GM23338 (cell line): Measurements from ENCODE around the gene C5orf47. TPM values are rescaled to one million over a fixed set of nuclear protein-coding genes. Genes with fewer than 3 reads are reported as not detected.
A peak's percentile ranks its signal among the peaks of the same experiment; 100 is the strongest.

Source experiments
- ATAC-seq: fragments of 200-7000 bp; cut with Tn5 transposase; 3 replicates; pipeline ENCODE4 v1.9.1; 2020
- DNase-seq: peaks from one replicate; pipeline ENCODE4 v3.0.0-alpha.2; 2015; ENCODE audit warnings: low spot score
- H2AFZ ChIP-seq: fragments of 200-600 bp; sonication (generic); 2 replicates; pipeline ENCODE4 v1.8.0; 2016; ENCODE audit warnings: antibody characterized with exemption, mild to moderate bottlenecking, moderate library complexity
- H3F3A ChIP-seq: fragments of 200-600 bp; sonication (generic); replicated peaks from 2 replicates; pipeline ENCODE4 v1.8.0; 2017; ENCODE audit warnings: antibody characterized with exemption, mixed run types, low read depth
- H3K27ac ChIP-seq: fragments of 200-600 bp; sonication (generic); 2 replicates; pipeline ENCODE4 v1.6.1; 2016; ENCODE audit warnings: low read depth
- H3K27me3 ChIP-seq: fragments of 200-600 bp; sonication (generic); 2 replicates; pipeline ENCODE4 v1.8.0; 2016; ENCODE audit warnings: mild to moderate bottlenecking, mixed run types, moderate library complexity; ENCODE audit not compliant: insufficient read depth
- H3K36me3 ChIP-seq: fragments of 200-600 bp; sonication (generic); 2 replicates; pipeline ENCODE4 v1.8.0; 2016; ENCODE audit warnings: mild to moderate bottlenecking; ENCODE audit not compliant: insufficient read depth
- H3K4me1 ChIP-seq: fragments of 200-600 bp; sonication (generic); 2 replicates; pipeline ENCODE4 v1.8.0; 2016; ENCODE audit warnings: mild to moderate bottlenecking, moderate library complexity; ENCODE audit not compliant: insufficient read depth
- H3K4me2 ChIP-seq: fragments of 200-600 bp; sonication (generic); 2 replicates; pipeline ENCODE4 v1.7.1; 2017; ENCODE audit warnings: mixed run types
- H3K4me3 ChIP-seq: fragments of 200-600 bp; sonication (generic); 2 replicates; pipeline ENCODE4 v1.6.1; 2016; ENCODE audit warnings: mixed run types
- H3K79me2 ChIP-seq: fragments of 200-600 bp; sonication (generic); replicated peaks from 2 replicates; pipeline ENCODE4 v1.8.0; 2017; ENCODE audit warnings: mild to moderate bottlenecking; ENCODE audit not compliant: insufficient read depth
- H3K9me2 ChIP-seq: fragments of 200-600 bp; sonication (generic); 2 replicates; pipeline ENCODE4 v1.8.0; 2017; ENCODE audit not compliant: insufficient read depth
- H4K20me1 ChIP-seq: fragments of 200-600 bp; sonication (generic); replicated peaks from 2 replicates; pipeline ENCODE4 v1.8.0; 2017; ENCODE audit warnings: mild to moderate bottlenecking; ENCODE audit not compliant: insufficient read depth
- H3K27ac Mint-ChIP-seq: 2 replicates; pipeline ENCODE4 v1.8.0; 2020; ENCODE audit warnings: inconsistent platforms, mild to moderate bottlenecking, moderate library complexity, mixed read lengths
- H3K27me3 Mint-ChIP-seq: 3 replicates; pipeline ENCODE4 v1.8.0; 2022; ENCODE audit warnings: low read depth, mild to moderate bottlenecking, moderate library complexity, mixed read lengths, inconsistent platforms; ENCODE audit not compliant: insufficient read depth, poor library complexity
- H3K36me3 Mint-ChIP-seq: 3 replicates; pipeline ENCODE4 v1.8.0; 2021; ENCODE audit warnings: low read depth, mild to moderate bottlenecking, inconsistent platforms, moderate library complexity, mixed read lengths
- H3K4me1 Mint-ChIP-seq: 3 replicates; pipeline ENCODE4 v1.8.0; 2020; ENCODE audit warnings: mild to moderate bottlenecking, inconsistent platforms, mixed read lengths
- H3K4me3 Mint-ChIP-seq: 3 replicates; pipeline ENCODE4 v1.8.0; 2021; ENCODE audit warnings: moderate library complexity, mild to moderate bottlenecking, inconsistent platforms, mixed read lengths
- H3K9me3 Mint-ChIP-seq: 3 replicates; pipeline ENCODE4 v1.8.0; 2020; ENCODE audit warnings: moderate library complexity, mild to moderate bottlenecking, inconsistent platforms, mixed read lengths
- CREB1 ChIP-seq: fragments of 250-450 bp; sonication (Bioruptor Pico); IDR thresholded peaks from 2 replicates; pipeline ENCODE4 v1.5.0; 2020; ENCODE audit warnings: low read depth, mild to moderate bottlenecking, moderate library complexity
- EZH2phosphoT487 ChIP-seq: fragments of 200-600 bp; sonication (generic); IDR thresholded peaks from one replicate; pipeline ENCODE4 v1.8.1; 2018; ENCODE audit warnings: antibody characterized with exemption; ENCODE audit not compliant: unreplicated experiment
- JUNB ChIP-seq: IDR thresholded peaks from one replicate; pipeline ENCODE4 v1.6.1; 2016; ENCODE audit warnings: antibody characterized with exemption; ENCODE audit not compliant: unreplicated experiment
- NANOG ChIP-seq: IDR thresholded peaks from 2 replicates; pipeline ENCODE4 v1.6.1; 2016; ENCODE audit warnings: antibody characterized with exemption, borderline replicate concordance
- POLR2AphosphoS5 ChIP-seq: IDR thresholded peaks from 2 replicates; pipeline ENCODE4 v1.6.1; 2016; ENCODE audit warnings: antibody characterized with exemption, low read depth
- STAT1 ChIP-seq: IDR thresholded peaks from one replicate; pipeline ENCODE4 v1.6.1; 2016; ENCODE audit warnings: antibody characterized with exemption; ENCODE audit not compliant: unreplicated experiment
- ZNF114 ChIP-seq: fragments of 250-450 bp; sonication (Bioruptor Pico); IDR thresholded peaks from 2 replicates; pipeline ENCODE4 v1.5.0; 2020; ENCODE audit warnings: mild to moderate bottlenecking, moderate library complexity
- ZNF331 ChIP-seq: fragments of 250-450 bp; sonication (Bioruptor Pico); IDR thresholded peaks from 2 replicates; pipeline ENCODE4 v1.5.0; 2020; ENCODE audit warnings: low read depth, mild to moderate bottlenecking, moderate library complexity
- polyA plus RNA-seq: library from polyadenylated mRNA; unstranded; fragments of >200 nt; fragmentation: Nextera tagmentation; extraction: Ambion mirVana; gene quantifications from 2 replicates; pipeline ENCODE4 v1.2.1, GENCODE V29; 2016
- total RNA-seq: library from RNA; depleted of rRNA; stranded (reverse); fragments of >200 nt; shearing (Covaris generic); gene quantifications from 2 replicates; pipeline ENCODE4 v1.2.3, GENCODE V29; 2014
- TF ChIP-seq, protein P1 (sequence below), 2 experiments: fragments of 200-600 bp in 1 of 2; sonication (generic) in 1 of 2; conservative IDR thresholded peaks; 2 replicates each; pipeline versions ENCODE4 v1.5.1 to v1.6.1; 2016 to 2017; ENCODE audit warnings: antibody characterized with exemption in 2 of 2, low read depth in 2 of 2, mild to moderate bottlenecking in 2 of 2, moderate library complexity in 1 of 2
- TF ChIP-seq, protein P2 (sequence below): fragments of 250-450 bp; sonication (Bioruptor Pico); IDR thresholded peaks from 2 replicates; pipeline ENCODE4 v1.5.0; 2020; ENCODE audit warnings: mild to moderate bottlenecking, moderate library complexity

The C5orf47 gene
- total and polyA plus RNA-seq, 2 experiments from 2014 or later = 0.63 to 1.1 TPM

DNA sequence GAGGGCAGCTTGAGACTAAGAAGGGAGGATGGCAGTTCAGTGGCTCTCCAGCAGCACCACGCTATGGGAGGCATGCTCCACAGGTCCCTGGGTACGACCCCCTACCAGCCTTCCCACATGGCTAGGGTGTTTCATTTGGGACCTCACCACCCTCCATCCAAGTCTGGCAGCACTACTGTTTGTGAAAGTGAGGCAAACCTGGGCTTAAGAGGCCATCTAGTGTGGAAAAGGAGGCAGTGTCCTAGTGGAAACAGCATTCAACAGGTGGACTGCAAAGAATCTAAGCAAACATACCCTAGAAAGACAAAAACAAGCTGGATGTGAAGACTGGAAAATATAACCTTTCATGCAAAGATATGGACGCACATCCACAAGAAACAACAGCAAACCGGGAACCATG lies 4.8 kb upstream of the C5orf47 start:
- Histone ChIP-seq H3K27me3 (no peaks in the 10 kb centered on the region), H3K4me3 (no peak overlapping the region), H3K4me1 (0 out of 2 replicates have a peak, but pooled peaks cover 11% of the 10 kb centered on the region), H3F3A (no peaks in the 10 kb centered on the region), H3K4me2 (no peak overlapping the region), H2AFZ (no peak overlapping the region), H4K20me1 (no peaks in the 10 kb centered on the region), H3K27ac (no peak overlapping the region), H3K36me3 (0 out of 2 replicates have a peak, but pooled peaks cover 4% of the 10 kb centered on the region), H3K9me2 (peaks cover 4% of the 10 kb centered on the region; the same call in 1 of the 2 replicates), H3K79me2 (no peaks in the 10 kb centered on the region)
- DNase-seq (peak; percentile 82), ATAC-seq (peak; percentile 85)
- Mint-ChIP-seq H3K27me3 (peaks cover 5% of the 10 kb centered on the region), H3K4me1 (peaks cover 13% of the 10 kb centered on the region), H3K36me3 (peaks cover 11% of the 10 kb centered on the region; the same call in 2 of the 3 replicates), H3K4me3 (no peak overlapping the region), H3K27ac (no peak overlapping the region), H3K9me3 (peaks cover 13% of the 10 kb centered on the region)
- TF ChIP-seq, protein P1, sequence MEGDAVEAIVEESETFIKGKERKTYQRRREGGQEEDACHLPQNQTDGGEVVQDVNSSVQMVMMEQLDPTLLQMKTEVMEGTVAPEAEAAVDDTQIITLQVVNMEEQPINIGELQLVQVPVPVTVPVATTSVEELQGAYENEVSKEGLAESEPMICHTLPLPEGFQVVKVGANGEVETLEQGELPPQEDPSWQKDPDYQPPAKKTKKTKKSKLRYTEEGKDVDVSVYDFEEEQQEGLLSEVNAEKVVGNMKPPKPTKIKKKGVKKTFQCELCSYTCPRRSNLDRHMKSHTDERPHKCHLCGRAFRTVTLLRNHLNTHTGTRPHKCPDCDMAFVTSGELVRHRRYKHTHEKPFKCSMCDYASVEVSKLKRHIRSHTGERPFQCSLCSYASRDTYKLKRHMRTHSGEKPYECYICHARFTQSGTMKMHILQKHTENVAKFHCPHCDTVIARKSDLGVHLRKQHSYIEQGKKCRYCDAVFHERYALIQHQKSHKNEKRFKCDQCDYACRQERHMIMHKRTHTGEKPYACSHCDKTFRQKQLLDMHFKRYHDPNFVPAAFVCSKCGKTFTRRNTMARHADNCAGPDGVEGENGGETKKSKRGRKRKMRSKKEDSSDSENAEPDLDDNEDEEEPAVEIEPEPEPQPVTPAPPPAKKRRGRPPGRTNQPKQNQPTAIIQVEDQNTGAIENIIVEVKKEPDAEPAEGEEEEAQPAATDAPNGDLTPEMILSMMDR (conservative IDR thresholded peaks at IDR 0.05; ENCODE audit: low read depth in 2 of 2) = peak; percentile 83 to 97
- TF ChIP-seq JUNB = no peak
- no peak for TF ChIP-seq ZNF331 (CRISPR knock-in tag)
- no peak for TF ChIP-seq POLR2AphosphoS5
- TF ChIP-seq STAT1 = no peak
- no peak for TF ChIP-seq EZH2phosphoT487
- TF ChIP-seq CREB1 (CRISPR knock-in tag) = no peak
- TF ChIP-seq ZNF114 (CRISPR knock-in tag) = no peak
- no peak for TF ChIP-seq NANOG

DNA sequence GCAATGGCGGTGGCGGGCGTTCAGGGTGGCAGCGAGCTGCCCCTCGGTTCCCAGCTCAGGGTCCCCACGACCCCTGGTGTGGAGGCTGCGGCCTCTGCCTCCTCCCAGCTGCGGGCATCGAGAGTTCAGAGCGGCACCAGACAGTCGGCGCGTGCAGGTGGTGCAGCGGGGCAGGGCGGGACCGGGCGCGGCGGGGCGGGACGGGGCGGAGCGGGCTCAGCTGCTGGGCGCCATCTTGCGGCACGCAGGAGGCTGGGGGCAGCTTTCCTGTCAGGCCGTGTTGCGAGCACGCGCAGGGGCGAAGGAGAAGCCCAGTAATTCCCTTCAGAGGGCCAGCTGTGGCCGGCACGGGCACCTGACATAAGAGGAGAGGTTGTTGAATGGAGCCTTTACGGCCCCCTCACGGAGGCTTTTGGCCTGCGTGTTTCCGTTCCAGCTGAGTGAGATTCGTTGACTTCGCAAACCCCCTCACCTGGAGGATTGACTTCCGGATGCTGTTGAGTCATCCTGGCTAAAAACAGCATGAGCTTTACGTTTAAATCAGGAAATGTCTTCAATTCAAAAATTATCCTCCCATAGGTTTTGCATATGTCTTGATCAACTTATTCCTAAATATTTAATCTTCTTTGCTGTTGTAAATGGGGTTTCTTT lies 587 bp downstream of the C5orf47 start:
- Histone ChIP-seq H3K9me2 (no peaks in the 10 kb centered on the region), H3K79me2 (no peaks in the 10 kb centered on the region), H4K20me1 (no peaks in the 10 kb centered on the region), H3K27me3 (no peaks in the 10 kb centered on the region), H3F3A (no peaks in the 10 kb centered on the region), H3K4me2 (no peak overlapping the region), H3K36me3 (no peaks in the 10 kb centered on the region), H2AFZ (peak overlapping the region; percentile 74), H3K27ac (no peak overlapping the region), H3K4me1 (no peaks in the 10 kb centered on the region), H3K4me3 (no peak overlapping the region)
- H3K9me3 Mint-ChIP-seq = peaks cover 3% of the 10 kb centered on the region; the same call in 1 of the 3 replicates
- no peaks in the 10 kb centered on the region for H3K4me1 Mint-ChIP-seq
- no peak overlapping the region for H3K27ac Mint-ChIP-seq
- ATAC-seq (no peak; the same call in 2 of the 3 replicates), DNase-seq (no peak)
- H3K4me3 Mint-ChIP-seq = no peak overlapping the region
- TF ChIP-seq, protein P2, sequence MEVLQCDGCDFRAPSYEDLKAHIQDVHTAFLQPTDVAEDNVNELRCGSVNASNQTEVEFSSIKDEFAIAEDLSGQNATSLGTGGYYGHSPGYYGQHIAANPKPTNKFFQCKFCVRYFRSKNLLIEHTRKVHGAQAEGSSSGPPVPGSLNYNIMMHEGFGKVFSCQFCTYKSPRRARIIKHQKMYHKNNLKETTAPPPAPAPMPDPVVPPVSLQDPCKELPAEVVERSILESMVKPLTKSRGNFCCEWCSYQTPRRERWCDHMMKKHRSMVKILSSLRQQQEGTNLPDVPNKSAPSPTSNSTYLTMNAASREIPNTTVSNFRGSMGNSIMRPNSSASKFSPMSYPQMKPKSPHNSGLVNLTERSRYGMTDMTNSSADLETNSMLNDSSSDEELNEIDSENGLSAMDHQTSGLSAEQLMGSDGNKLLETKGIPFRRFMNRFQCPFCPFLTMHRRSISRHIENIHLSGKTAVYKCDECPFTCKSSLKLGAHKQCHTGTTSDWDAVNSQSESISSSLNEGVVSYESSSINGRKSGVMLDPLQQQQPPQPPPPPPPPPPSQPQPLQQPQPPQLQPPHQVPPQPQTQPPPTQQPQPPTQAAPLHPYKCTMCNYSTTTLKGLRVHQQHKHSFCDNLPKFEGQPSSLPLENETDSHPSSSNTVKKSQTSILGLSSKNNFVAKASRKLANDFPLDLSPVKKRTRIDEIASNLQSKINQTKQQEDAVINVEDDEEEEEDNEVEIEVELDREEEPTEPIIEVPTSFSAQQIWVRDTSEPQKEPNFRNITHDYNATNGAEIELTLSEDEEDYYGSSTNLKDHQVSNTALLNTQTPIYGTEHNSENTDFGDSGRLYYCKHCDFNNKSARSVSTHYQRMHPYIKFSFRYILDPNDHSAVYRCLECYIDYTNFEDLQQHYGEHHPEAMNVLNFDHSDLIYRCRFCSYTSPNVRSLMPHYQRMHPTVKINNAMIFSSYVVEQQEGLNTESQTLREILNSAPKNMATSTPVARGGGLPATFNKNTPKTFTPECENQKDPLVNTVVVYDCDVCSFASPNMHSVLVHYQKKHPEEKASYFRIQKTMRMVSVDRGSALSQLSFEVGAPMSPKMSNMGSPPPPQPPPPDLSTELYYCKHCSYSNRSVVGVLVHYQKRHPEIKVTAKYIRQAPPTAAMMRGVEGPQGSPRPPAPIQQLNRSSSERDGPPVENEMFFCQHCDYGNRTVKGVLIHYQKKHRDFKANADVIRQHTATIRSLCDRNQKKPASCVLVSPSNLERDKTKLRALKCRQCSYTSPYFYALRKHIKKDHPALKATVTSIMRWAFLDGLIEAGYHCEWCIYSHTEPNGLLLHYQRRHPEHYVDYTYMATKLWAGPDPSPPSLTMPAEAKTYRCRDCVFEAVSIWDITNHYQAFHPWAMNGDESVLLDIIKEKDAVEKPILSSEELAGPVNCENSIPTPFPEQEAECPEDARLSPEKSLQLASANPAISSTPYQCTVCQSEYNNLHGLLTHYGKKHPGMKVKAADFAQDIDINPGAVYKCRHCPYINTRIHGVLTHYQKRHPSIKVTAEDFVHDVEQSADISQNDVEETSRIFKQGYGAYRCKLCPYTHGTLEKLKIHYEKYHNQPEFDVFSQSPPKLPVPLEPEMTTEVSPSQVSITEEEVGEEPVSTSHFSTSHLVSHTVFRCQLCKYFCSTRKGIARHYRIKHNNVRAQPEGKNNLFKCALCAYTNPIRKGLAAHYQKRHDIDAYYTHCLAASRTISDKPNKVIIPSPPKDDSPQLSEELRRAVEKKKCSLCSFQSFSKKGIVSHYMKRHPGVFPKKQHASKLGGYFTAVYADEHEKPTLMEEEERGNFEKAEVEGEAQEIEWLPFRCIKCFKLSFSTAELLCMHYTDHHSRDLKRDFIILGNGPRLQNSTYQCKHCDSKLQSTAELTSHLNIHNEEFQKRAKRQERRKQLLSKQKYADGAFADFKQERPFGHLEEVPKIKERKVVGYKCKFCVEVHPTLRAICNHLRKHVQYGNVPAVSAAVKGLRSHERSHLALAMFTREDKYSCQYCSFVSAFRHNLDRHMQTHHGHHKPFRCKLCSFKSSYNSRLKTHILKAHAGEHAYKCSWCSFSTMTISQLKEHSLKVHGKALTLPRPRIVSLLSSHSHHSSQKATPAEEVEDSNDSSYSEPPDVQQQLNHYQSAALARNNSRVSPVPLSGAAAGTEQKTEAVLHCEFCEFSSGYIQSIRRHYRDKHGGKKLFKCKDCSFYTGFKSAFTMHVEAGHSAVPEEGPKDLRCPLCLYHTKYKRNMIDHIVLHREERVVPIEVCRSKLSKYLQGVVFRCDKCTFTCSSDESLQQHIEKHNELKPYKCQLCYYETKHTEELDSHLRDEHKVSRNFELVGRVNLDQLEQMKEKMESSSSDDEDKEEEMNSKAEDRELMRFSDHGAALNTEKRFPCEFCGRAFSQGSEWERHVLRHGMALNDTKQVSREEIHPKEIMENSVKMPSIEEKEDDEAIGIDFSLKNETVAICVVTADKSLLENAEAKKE (CRISPR knock-in tag) = no peak
- TF ChIP-seq, protein P1 (conservative IDR thresholded peaks at IDR 0.05; ENCODE audit: low read depth in 2 of 2) = peak in 1 of 2 experiments; percentile 16; a peak in 1 of 4 replicates
- no peaks in the 10 kb centered on the region for H3K36me3 Mint-ChIP-seq
- H3K27me3 Mint-ChIP-seq = peaks cover 8% of the 10 kb centered on the region
